HepG2 (cell line): Measurements from ENCODE around the gene CYP4F8. TPM values are rescaled to one million over a fixed set of nuclear protein-coding genes. Genes with fewer than 3 reads are reported as not detected.

ENCODE experiments used
- ARHGAP35 ChIP-seq: sonication (generic); formaldehyde crosslinking; IDR thresholded peaks from 2 replicates; pipeline ENCODE4 v1.9.0; 2022; ENCODE audit warnings: mild to moderate bottlenecking, inconsistent platforms, moderate library complexity, missing genetic modification reagents, borderline replicate concordance
- FOXO1 ChIP-seq: sonication (generic); formaldehyde crosslinking; IDR thresholded peaks from 2 replicates; pipeline ENCODE4 v1.4.0; 2020; ENCODE audit warnings: missing genetic modification reagents
- HMGA1 ChIP-seq: sonication (generic); formaldehyde crosslinking; conservative IDR thresholded peaks from 2 replicates; pipeline ENCODE4 v1.4.0; 2020; ENCODE audit warnings: missing genetic modification reagents
- HOXA3 ChIP-seq: sonication (generic); formaldehyde crosslinking; IDR thresholded peaks from 2 replicates; pipeline ENCODE4 v1.5.0; 2020; ENCODE audit warnings: missing genetic modification reagents
- MEIS2 ChIP-seq: sonication (generic); formaldehyde crosslinking; IDR thresholded peaks from 2 replicates; pipeline ENCODE4 v1.9.0; 2021; ENCODE audit warnings: mild to moderate bottlenecking, missing genetic modification reagents
- MIER2 ChIP-seq: IDR thresholded peaks from 2 replicates; pipeline ENCODE4 v1.6.1; 2016; ENCODE audit warnings: missing biosample characterization, missing genetic modification reagents
- NAIF1 ChIP-seq: sonication (generic); formaldehyde crosslinking; IDR thresholded peaks from 2 replicates; pipeline ENCODE4 v1.5.0; 2020; ENCODE audit warnings: mild to moderate bottlenecking, missing genetic modification reagents, borderline replicate concordance
- RXRB ChIP-seq: IDR thresholded peaks from 2 replicates; pipeline ENCODE4 v1.6.1; 2016; ENCODE audit warnings: borderline replicate concordance, missing genetic modification reagents, missing compliant biosample characterization
- SPEN ChIP-seq: sonication (generic); formaldehyde crosslinking; IDR thresholded peaks from 2 replicates; pipeline ENCODE4 v1.5.1; 2020; ENCODE audit warnings: low read depth, mild to moderate bottlenecking, missing genetic modification reagents
- STAG1 ChIP-seq: sonication (generic); formaldehyde crosslinking; IDR thresholded peaks from 2 replicates; pipeline ENCODE4 v1.4.0; 2020; ENCODE audit warnings: missing genetic modification reagents
- TEAD2 ChIP-seq: sonication (generic); formaldehyde crosslinking; IDR thresholded peaks from 2 replicates; pipeline ENCODE4 v1.9.0; 2021; ENCODE audit warnings: missing genetic modification reagents
- ZBTB21 ChIP-seq: sonication (generic); formaldehyde crosslinking; IDR thresholded peaks from 2 replicates; pipeline ENCODE4 v1.4.0; 2020; ENCODE audit warnings: missing genetic modification reagents
- ZFP1 ChIP-seq: IDR thresholded peaks from 2 replicates; pipeline ENCODE4 v1.6.1; 2016
- ZNF383 ChIP-seq: sonication (generic); formaldehyde crosslinking; IDR thresholded peaks from 2 replicates; pipeline ENCODE4 v1.4.0; 2020; ENCODE audit warnings: missing genetic modification reagents, mild to moderate bottlenecking, borderline replicate concordance
- ZNF501 ChIP-seq: sonication (generic); formaldehyde crosslinking; IDR thresholded peaks from 2 replicates; pipeline ENCODE4 v1.5.1; 2020; ENCODE audit warnings: mild to moderate bottlenecking, moderate library complexity, missing genetic modification reagents
- ZNF543 ChIP-seq: sonication (generic); formaldehyde crosslinking; IDR thresholded peaks from 2 replicates; pipeline ENCODE4 v1.4.0; 2020; ENCODE audit warnings: mild to moderate bottlenecking, missing genetic modification reagents
- ZNF615 ChIP-seq: sonication (generic); formaldehyde crosslinking; IDR thresholded peaks from 2 replicates; pipeline ENCODE4 v1.5.0; 2020; ENCODE audit warnings: mild to moderate bottlenecking, missing genetic modification reagents, borderline replicate concordance
- ZNF788 ChIP-seq: sonication (generic); formaldehyde crosslinking; IDR thresholded peaks from 2 replicates; pipeline ENCODE4 v1.5.0; 2020; ENCODE audit warnings: mild to moderate bottlenecking, missing genetic modification reagents, borderline replicate concordance
- ZSCAN9 ChIP-seq: IDR thresholded peaks from 2 replicates; pipeline ENCODE4 v1.6.1; 2016; ENCODE audit warnings: borderline replicate concordance
- polyA plus RNA-seq, 8 experiments: library from polyadenylated mRNA; depleted of rRNA in 3 of 8; stranded (reverse) in 7 of 8; unstranded in 1 of 8; fragments of >200 nt; fragmentation: Illumina TruSeq in 4 of 8; extraction: Trizol in 4 of 8; gene quantifications; 2 replicates each; pipeline versions ENCODE4 v1.2.1 to v1.2.3, GENCODE V29; 2011 to 2016; ENCODE audit warnings: low read depth in 4 of 8, missing spikeins in 1 of 8, mixed read lengths in 1 of 8; ENCODE audit not compliant: insufficient read depth in 1 of 8
- total RNA-seq, 5 experiments: library from RNA; depleted of rRNA; stranded (reverse); fragments of >200 nt; fragmentation: Illumina TruSeq; extraction: Trizol; gene quantifications; 2 replicates each; pipeline ENCODE4 v1.2.3, GENCODE V29; 2016; ENCODE audit warnings: low read depth in 1 of 5
- TF ChIP-seq, protein P1 (sequence below): sonication (generic); formaldehyde crosslinking; IDR thresholded peaks from 2 replicates; pipeline ENCODE4 v1.5.0; 2020; ENCODE audit warnings: missing genetic modification reagents
- TF ChIP-seq, protein P2 (sequence below): sonication (generic); formaldehyde crosslinking; IDR thresholded peaks from 2 replicates; pipeline ENCODE4 v1.5.0; 2020; ENCODE audit warnings: missing genetic modification reagents, mild to moderate bottlenecking, borderline replicate concordance
- TF ChIP-seq, protein P3 (sequence below): sonication (generic); formaldehyde crosslinking; IDR thresholded peaks from 2 replicates; pipeline ENCODE4; 2020; ENCODE audit warnings: missing genetic modification reagents, mild to moderate bottlenecking, borderline replicate concordance
- TF ChIP-seq, protein P4 (sequence below): sonication (generic); formaldehyde crosslinking; IDR thresholded peaks from 2 replicates; pipeline ENCODE4 v1.5.0; 2020; ENCODE audit warnings: mild to moderate bottlenecking, missing genetic modification reagents

The CYP4F8 gene
- total and polyA plus RNA-seq, 2 of the 13 experiments (the other 11 are each of a cell fraction or from before 2014, with no cell fraction given) = not detected

DNA sequence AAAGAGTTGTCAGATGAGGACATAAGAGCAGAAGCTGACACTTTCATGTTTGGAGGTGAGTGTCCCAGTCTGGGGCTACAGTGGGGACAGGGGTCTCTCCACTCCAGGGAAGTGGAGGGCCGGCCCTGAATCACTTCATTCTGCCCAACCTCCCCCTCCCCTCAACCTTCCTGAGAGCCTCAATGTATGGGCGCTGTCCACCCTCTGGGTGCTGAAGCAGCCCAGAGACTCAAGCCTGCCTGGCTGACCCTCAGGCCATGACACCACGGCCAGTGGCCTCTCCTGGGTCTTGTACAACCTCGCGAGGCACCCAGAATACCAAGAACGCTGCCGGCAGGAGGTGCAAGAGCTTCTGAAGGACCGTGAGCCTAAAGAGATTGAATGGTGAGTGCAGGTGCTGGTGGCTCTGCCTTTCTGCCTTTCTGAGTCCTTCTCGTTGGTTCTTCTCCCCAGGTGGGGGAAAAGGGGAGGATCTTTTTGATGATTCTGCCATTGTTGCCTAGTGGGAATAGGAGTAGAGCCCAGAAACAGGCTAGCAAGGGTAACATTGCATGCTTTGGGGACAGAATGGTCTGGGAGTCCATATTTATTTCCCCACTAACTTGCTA, 8.8 kb downstream of the CYP4F8 start (continued):
- TF ChIP-seq TEAD2 (no peak), ZBTB21 (CRISPR knock-in tag) (no peak), NAIF1 (no peak), HOXA3 (CRISPR knock-in tag) (no peak), ZNF788 (CRISPR knock-in tag) (0 out of 2 replicates have a peak, but pooled peaks have one; percentile 22), MIER2 (CRISPR knock-in tag) (peak; percentile 98), ZNF501 (CRISPR knock-in tag) (0 out of 2 replicates have a peak, but pooled peaks have one; percentile 23), ZNF383 (CRISPR knock-in tag) (no peak), ARHGAP35 (CRISPR knock-in tag) (0 out of 2 replicates have a peak, but pooled peaks have one; percentile 38), ZNF543 (CRISPR knock-in tag) (no peak), STAG1 (CRISPR knock-in tag) (no peak), MEIS2 (CRISPR knock-in tag) (peak; percentile 64; the same call in 1 of the 2 replicates), FOXO1 (no peak), RXRB (no peak), SPEN (CRISPR knock-in tag) (peak; percentile 25; the same call in 1 of the 2 replicates), ZFP1 (CRISPR knock-in tag) (no peak), ZNF615 (no peak), HMGA1 (CRISPR knock-in tag) (no peak), ZSCAN9 (CRISPR knock-in tag) (0 out of 2 replicates have a peak, but pooled peaks have one; percentile 46)
- TF ChIP-seq, protein P1, sequence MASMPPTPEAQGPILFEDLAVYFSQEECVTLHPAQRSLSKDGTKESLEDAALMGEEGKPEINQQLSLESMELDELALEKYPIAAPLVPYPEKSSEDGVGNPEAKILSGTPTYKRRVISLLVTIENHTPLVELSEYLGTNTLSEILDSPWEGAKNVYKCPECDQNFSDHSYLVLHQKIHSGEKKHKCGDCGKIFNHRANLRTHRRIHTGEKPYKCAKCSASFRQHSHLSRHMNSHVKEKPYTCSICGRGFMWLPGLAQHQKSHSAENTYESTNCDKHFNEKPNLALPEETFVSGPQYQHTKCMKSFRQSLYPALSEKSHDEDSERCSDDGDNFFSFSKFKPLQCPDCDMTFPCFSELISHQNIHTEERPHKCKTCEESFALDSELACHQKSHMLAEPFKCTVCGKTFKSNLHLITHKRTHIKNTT (CRISPR knock-in tag) = no peak
- TF ChIP-seq, protein P2, sequence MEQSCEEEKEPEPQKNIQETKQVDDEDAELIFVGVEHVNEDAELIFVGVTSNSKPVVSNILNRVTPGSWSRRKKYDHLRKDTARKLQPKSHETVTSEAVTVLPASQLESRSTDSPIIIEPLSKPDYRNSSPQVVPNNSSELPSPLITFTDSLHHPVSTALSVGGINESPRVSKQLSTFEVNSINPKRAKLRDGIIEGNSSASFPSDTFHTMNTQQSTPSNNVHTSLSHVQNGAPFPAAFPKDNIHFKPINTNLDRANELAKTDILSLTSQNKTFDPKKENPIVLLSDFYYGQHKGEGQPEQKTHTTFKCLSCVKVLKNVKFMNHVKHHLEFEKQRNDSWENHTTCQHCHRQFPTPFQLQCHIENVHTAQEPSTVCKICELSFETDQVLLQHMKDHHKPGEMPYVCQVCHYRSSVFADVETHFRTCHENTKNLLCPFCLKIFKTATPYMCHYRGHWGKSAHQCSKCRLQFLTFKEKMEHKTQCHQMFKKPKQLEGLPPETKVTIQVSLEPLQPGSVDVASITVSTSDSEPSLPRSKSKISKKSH (CRISPR knock-in tag) = no peak; the same call in 1 of the 2 replicates
- TF ChIP-seq, protein P3, sequence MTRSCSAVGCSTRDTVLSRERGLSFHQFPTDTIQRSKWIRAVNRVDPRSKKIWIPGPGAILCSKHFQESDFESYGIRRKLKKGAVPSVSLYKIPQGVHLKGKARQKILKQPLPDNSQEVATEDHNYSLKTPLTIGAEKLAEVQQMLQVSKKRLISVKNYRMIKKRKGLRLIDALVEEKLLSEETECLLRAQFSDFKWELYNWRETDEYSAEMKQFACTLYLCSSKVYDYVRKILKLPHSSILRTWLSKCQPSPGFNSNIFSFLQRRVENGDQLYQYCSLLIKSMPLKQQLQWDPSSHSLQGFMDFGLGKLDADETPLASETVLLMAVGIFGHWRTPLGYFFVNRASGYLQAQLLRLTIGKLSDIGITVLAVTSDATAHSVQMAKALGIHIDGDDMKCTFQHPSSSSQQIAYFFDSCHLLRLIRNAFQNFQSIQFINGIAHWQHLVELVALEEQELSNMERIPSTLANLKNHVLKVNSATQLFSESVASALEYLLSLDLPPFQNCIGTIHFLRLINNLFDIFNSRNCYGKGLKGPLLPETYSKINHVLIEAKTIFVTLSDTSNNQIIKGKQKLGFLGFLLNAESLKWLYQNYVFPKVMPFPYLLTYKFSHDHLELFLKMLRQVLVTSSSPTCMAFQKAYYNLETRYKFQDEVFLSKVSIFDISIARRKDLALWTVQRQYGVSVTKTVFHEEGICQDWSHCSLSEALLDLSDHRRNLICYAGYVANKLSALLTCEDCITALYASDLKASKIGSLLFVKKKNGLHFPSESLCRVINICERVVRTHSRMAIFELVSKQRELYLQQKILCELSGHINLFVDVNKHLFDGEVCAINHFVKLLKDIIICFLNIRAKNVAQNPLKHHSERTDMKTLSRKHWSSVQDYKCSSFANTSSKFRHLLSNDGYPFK = no peak
- TF ChIP-seq, protein P4, sequence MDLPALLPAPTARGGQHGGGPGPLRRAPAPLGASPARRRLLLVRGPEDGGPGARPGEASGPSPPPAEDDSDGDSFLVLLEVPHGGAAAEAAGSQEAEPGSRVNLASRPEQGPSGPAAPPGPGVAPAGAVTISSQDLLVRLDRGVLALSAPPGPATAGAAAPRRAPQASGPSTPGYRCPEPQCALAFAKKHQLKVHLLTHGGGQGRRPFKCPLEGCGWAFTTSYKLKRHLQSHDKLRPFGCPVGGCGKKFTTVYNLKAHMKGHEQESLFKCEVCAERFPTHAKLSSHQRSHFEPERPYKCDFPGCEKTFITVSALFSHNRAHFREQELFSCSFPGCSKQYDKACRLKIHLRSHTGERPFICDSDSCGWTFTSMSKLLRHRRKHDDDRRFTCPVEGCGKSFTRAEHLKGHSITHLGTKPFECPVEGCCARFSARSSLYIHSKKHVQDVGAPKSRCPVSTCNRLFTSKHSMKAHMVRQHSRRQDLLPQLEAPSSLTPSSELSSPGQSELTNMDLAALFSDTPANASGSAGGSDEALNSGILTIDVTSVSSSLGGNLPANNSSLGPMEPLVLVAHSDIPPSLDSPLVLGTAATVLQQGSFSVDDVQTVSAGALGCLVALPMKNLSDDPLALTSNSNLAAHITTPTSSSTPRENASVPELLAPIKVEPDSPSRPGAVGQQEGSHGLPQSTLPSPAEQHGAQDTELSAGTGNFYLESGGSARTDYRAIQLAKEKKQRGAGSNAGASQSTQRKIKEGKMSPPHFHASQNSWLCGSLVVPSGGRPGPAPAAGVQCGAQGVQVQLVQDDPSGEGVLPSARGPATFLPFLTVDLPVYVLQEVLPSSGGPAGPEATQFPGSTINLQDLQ (CRISPR knock-in tag) = no peak
